Measurements from ENCODE around the gene WASF3. TPM values are rescaled to one million over a fixed set of nuclear protein-coding genes. Genes with fewer than 3 reads are reported as not detected.

The WASF3 gene
- total and polyA plus RNA-seq, 4 donors: 0.82 to 4.9 (median 2.3) TPM

GRCh38 chr13:26626271-26626670 is 68.8 kb downstream of the WASF3 start:
- WGBS: 91% methylated on average over 2 of the region's 2 CpGs
- peaks cover 0 to 37% (median 25%) of the 10 kb centered on the region in 4 donors for H3K4me1 ChIP-seq (ENCODE audit: control insufficient read depth in 4 of 4, insufficient read depth in 4 of 4, low read length in 3 of 4)
- no peak overlapping the region for H3K9ac ChIP-seq (ENCODE audit: low read depth in 1 of 2, low read length in 2 of 2)
- no peaks in the 10 kb centered on the region for H3K27me3 ChIP-seq (ENCODE audit: control insufficient read depth in 4 of 4, insufficient read depth in 4 of 4, low read length in 3 of 4)
- no peaks in the 10 kb centered on the region for H3K36me3 ChIP-seq (ENCODE audit: control insufficient read depth in 4 of 4, insufficient read depth in 3 of 4, low read depth in 1 of 4, low read length in 3 of 4)
- no peak overlapping the region for H3K27ac ChIP-seq (ENCODE audit: low read depth in 1 of 2, low read length in 2 of 2)
- no peak for TF ChIP-seq MAX (IDR thresholded peaks at IDR 0.05)
- no peak for TF ChIP-seq HNF4G (IDR thresholded peaks at IDR 0.05)
- TF ChIP-seq YY1 (IDR thresholded peaks at IDR 0.05): no peak
- TF ChIP-seq ATF3 (IDR thresholded peaks at IDR 0.05): no peak
- TF ChIP-seq FOXA2 (IDR thresholded peaks at IDR 0.05): no peak
- no peak for TF ChIP-seq TAF1 (conservative IDR thresholded peaks at IDR 0.05)
- no peak for TF ChIP-seq SP1 (IDR thresholded peaks at IDR 0.05)
- TF ChIP-seq RXRA (IDR thresholded peaks at IDR 0.05): no peak
- TF ChIP-seq CTCF (IDR thresholded peaks at IDR 0.05; ENCODE audit: low read depth, low read length, missing input control): no peak
- no peak for TF ChIP-seq EGR1 (IDR thresholded peaks at IDR 0.05; ENCODE audit: low read depth in 2 of 2)
- TF ChIP-seq NR2F2 (IDR thresholded peaks at IDR 0.05): no peak
- TF ChIP-seq FOXA1 (IDR thresholded peaks at IDR 0.05): no peak
- no peak for TF ChIP-seq RAD21 (IDR thresholded peaks at IDR 0.05)
- TF ChIP-seq REST (IDR thresholded peaks at IDR 0.05): no peak
- TF ChIP-seq ZBTB33 (IDR thresholded peaks at IDR 0.05): no peak
- TF ChIP-seq HNF4A (conservative IDR thresholded peaks at IDR 0.05): no peak
- TF ChIP-seq JUND (IDR thresholded peaks at IDR 0.05): no peak
- no peak for TF ChIP-seq GABPA (IDR thresholded peaks at IDR 0.05 in 1 of 2, conservative IDR thresholded peaks at IDR 0.05 in 1 of 2)
- peaks cover 0 to 6% (median 5%) of the 10 kb centered on the region in 4 donors for H3K9me3 ChIP-seq (ENCODE audit: control insufficient read depth in 4 of 4, low read length in 3 of 4)
- DNase-seq (ENCODE audit: low spot score): no peak
- H3K4me3 ChIP-seq (ENCODE audit: low read depth in 1 of 3, low read length in 3 of 3): no peak overlapping the region
